Upper lobe of left lung (tissue), 4 donors: ENCODE results near the gene SIGLEC8.

Source experiments
- CTCF ChIP-seq, 6 experiments: fragments of 450-650 bp in 4 of 6; fragments of 200-600 bp in 2 of 6; sonication (generic) in 2 of 6; IDR thresholded peaks; one replicate each; pipeline ENCODE4 v1.5.1; 2016 to 2019; ENCODE audit warnings: antibody characterized with exemption in 6 of 6
- EP300 ChIP-seq, 4 donors: sonication (generic); formaldehyde crosslinking; IDR thresholded peaks; one replicate each; pipeline ENCODE4 v1.5.1; 2017; ENCODE audit warnings: antibody characterized with exemption in 4 of 4, control low read depth in 2 of 4

GRCh38 chr19:51440846-51441409 lies 17.3 kb downstream of the SIGLEC8 start:
- no peak for TF ChIP-seq CTCF (IDR thresholded peaks at IDR 0.05)
- TF ChIP-seq EP300 (IDR thresholded peaks at IDR 0.05) = no peak
